K562 (cell line): Measurements from ENCODE around the gene NMS. TPM values are rescaled to one million over a fixed set of nuclear protein-coding genes. Genes with fewer than 3 reads are reported as not detected.

Experiments
- ATAC-seq: fragments of 200-7000 bp; cut with Tn5 transposase; 3 replicates; pipeline ENCODE4 v1.9.1; 2020; ENCODE audit warnings: moderate library complexity
- BruUV-seq: library from RNA; stranded (reverse); fragments of 400-500 nt; replicated peaks from 2 replicates; lab custom pipeline; 2021; lab: Mats Ljungman, UMichigan
- CTCF ChIA-PET: fragments of 300-600 bp; formaldehyde crosslinking; extraction: SDS; loops from one replicate; lab custom pipeline; 2021; ENCODE audit warnings: low intra/inter-chr PET ratio; lab: Yijun Ruan, JAX
- POLR2A ChIA-PET: fragments of 300-600, 350-650 bp; sonication (Branson Sonifier 250); formaldehyde crosslinking; extraction: SDS; loops from one replicate; lab custom pipeline; 2021; ENCODE audit warnings: antibody characterized with exemption, inconsistent platforms; lab: Yijun Ruan, JAX
- DNase-seq, 4 experiments: peaks; one replicate each; pipeline versions ENCODE4 v3.0.0 to v3.0.0-alpha.2; 2011 to 2018; ENCODE audit warnings: low spot score in 3 of 4, mixed read lengths in 3 of 4; ENCODE audit errors: extremely low read depth in 1 of 4
- FAIRE-seq: peaks from 2 replicates; lab custom pipeline; 2011; peaks lifted over from hg19 to GRCh38; lab: Jason Lieb, UNC
- H2AFZ ChIP-seq: 2 replicates; pipeline ENCODE4 v1.6.0; 2011; ENCODE audit warnings: low read depth, low read length, control low read depth, inconsistent platforms
- H3K27ac ChIP-seq: fragments of 200-600 bp; 3 replicates; pipeline ENCODE4 v1.8.0; 2011; ENCODE audit warnings: low read depth, mild to moderate bottlenecking, control low read depth, inconsistent platforms, low read length, moderate library complexity, mixed read lengths; ENCODE audit errors: extremely low read depth
- H3K27me3 ChIP-seq, 2 experiments: fragments of 300-600 bp in 1 of 2; 2 replicates in 1 of 2; 3 replicates in 1 of 2; pipeline versions ENCODE4 v1.6.0 to v1.8.0; 2011; ENCODE audit warnings: inconsistent platforms in 2 of 2, low read length in 2 of 2, mild to moderate bottlenecking in 1 of 2, mixed read lengths in 1 of 2, moderate library complexity in 1 of 2; ENCODE audit not compliant: control insufficient read depth in 2 of 2, insufficient read depth in 2 of 2
- H3K36me3 ChIP-seq: fragments of 300-600 bp; 3 replicates; pipeline ENCODE4 v1.8.0; 2011; ENCODE audit warnings: mild to moderate bottlenecking, low read length, inconsistent platforms; ENCODE audit not compliant: control insufficient read depth, insufficient read depth
- H3K4me1 ChIP-seq, 2 experiments: fragments of 200-600 bp in 1 of 2; replicated peaks in 1 of 2; 2 replicates in 1 of 2; 3 replicates in 1 of 2; pipeline versions ENCODE4 v1.5.1 to v1.8.0; 2011; ENCODE audit warnings: inconsistent platforms in 2 of 2, low read length in 2 of 2, mild to moderate bottlenecking in 1 of 2, mixed read lengths in 1 of 2, moderate library complexity in 1 of 2; ENCODE audit not compliant: control insufficient read depth in 2 of 2, insufficient read depth in 2 of 2
- H3K4me2 ChIP-seq: 2 replicates; pipeline ENCODE4 v1.6.1; 2011; ENCODE audit warnings: low read length, control low read depth, inconsistent platforms, mixed read lengths; ENCODE audit not compliant: insufficient read depth
- H3K4me3 ChIP-seq: fragments of 200-600 bp; sonication (generic), shearing (Covaris generic); 2 replicates; pipeline ENCODE4 v1.5.1; 2016; ENCODE audit warnings: control low read depth, inconsistent platforms
- H3K79me2 ChIP-seq: fragments of 200-600 bp; 3 replicates; pipeline ENCODE4 v1.8.0; 2011; ENCODE audit warnings: low read length, inconsistent platforms; ENCODE audit not compliant: control insufficient read depth, insufficient read depth
- H3K9ac ChIP-seq, 2 experiments: 2 replicates each; pipeline versions ENCODE4 v1.6.0 to v1.6.1; 2011; ENCODE audit warnings: low read depth in 2 of 2, low read length in 2 of 2, control low read depth in 1 of 2, inconsistent platforms in 1 of 2, mild to moderate bottlenecking in 1 of 2, mixed read lengths in 1 of 2; ENCODE audit not compliant: insufficient read depth in 1 of 2
- H3K9me1 ChIP-seq: one replicate; pipeline ENCODE4 v1.6.0; 2011; ENCODE audit warnings: inconsistent platforms, mild to moderate bottlenecking, low read length, moderate library complexity; ENCODE audit not compliant: control insufficient read depth, insufficient read depth
- H3K9me3 ChIP-seq: replicated peaks from 2 replicates; pipeline ENCODE4 v1.5.1; 2011; ENCODE audit warnings: low read depth, low read length, inconsistent platforms; ENCODE audit not compliant: control insufficient read depth, insufficient read depth
- H4K20me1 ChIP-seq: replicated peaks from 2 replicates; pipeline ENCODE4 v1.6.1; 2011; ENCODE audit warnings: low read length, inconsistent platforms, mixed read lengths; ENCODE audit not compliant: control insufficient read depth, insufficient read depth
- CXXC5 ChIP-seq: fragments of 250-450 bp; sonication (Bioruptor Pico); IDR thresholded peaks from 2 replicates; pipeline ENCODE4 v1.8.0; 2022; ENCODE audit warnings: inconsistent platforms, mild to moderate bottlenecking, moderate library complexity
- DACH1 ChIP-seq: fragments of 450-650 bp; IDR thresholded peaks from 2 replicates; pipeline ENCODE4 v1.6.1; 2018; ENCODE audit not compliant: partially characterized antibody
- EHMT2 ChIP-seq: fragments of 450-650 bp; IDR thresholded peaks from 2 replicates; pipeline ENCODE4 v1.6.1; 2018; ENCODE audit warnings: antibody characterized with exemption
- GABPB1 ChIP-seq: sonication (generic); formaldehyde crosslinking; IDR thresholded peaks from 2 replicates; pipeline ENCODE4 v1.8.0; 2022; ENCODE audit warnings: mild to moderate bottlenecking, missing genetic modification reagents
- HDAC2 ChIP-seq: fragments of 450-650 bp; IDR thresholded peaks from 2 replicates; pipeline ENCODE4 v1.6.1; 2016; ENCODE audit warnings: mild to moderate bottlenecking
- HIVEP1 ChIP-seq: fragments of 250-450 bp; sonication (Bioruptor Pico); IDR thresholded peaks from 2 replicates; pipeline ENCODE4 v1.4.0; 2020; ENCODE audit warnings: mild to moderate bottlenecking
- HLTF ChIP-seq: fragments of 450-650 bp; IDR thresholded peaks from 2 replicates; pipeline ENCODE4 v1.6.1; 2016
- MIER1 ChIP-seq: fragments of 450-650 bp; IDR thresholded peaks from 2 replicates; pipeline ENCODE4 v1.6.1; 2016; ENCODE audit warnings: antibody characterized with exemption, mild to moderate bottlenecking, low read depth
- MTA1 ChIP-seq: fragments of 450-650 bp; IDR thresholded peaks from 2 replicates; pipeline ENCODE4 v1.6.1; 2017; ENCODE audit warnings: borderline replicate concordance
- PHB2 ChIP-seq: fragments of 450-650 bp; IDR thresholded peaks from 2 replicates; pipeline ENCODE4 v1.6.1; 2017; ENCODE audit warnings: low read depth
- PRPF4 ChIP-seq: fragments of 200-400 bp; formaldehyde crosslinking; IDR thresholded peaks from one replicate; pipeline ENCODE4 v1.6.1; 2017; ENCODE audit warnings: low read length, low read depth, mild to moderate bottlenecking; ENCODE audit not compliant: insufficient read depth, poor library complexity, severe bottlenecking
- RBM14 ChIP-seq: fragments of 200-400 bp; formaldehyde crosslinking; IDR thresholded peaks from 2 replicates; pipeline ENCODE4 v1.6.1; 2018; ENCODE audit warnings: low read depth, mild to moderate bottlenecking, low read length, moderate library complexity, borderline replicate concordance; ENCODE audit not compliant: insufficient read depth
- SMAD3 ChIP-seq: fragments of 450-650 bp; formaldehyde crosslinking; conservative IDR thresholded peaks from 2 replicates; pipeline ENCODE4 v1.4.0; 2020; ENCODE audit warnings: mild to moderate bottlenecking
- ZNF3 ChIP-seq: fragments of 250-450 bp; sonication (Bioruptor Pico); IDR thresholded peaks from 2 replicates; pipeline ENCODE4 v1.5.0; 2021; ENCODE audit warnings: mild to moderate bottlenecking, moderate library complexity
- WGBS: fragments of 100-300 bp; shearing (Covaris generic); methylation state at CpG from one replicate; pipeline ENCODE4 v1.1.6; 2016; ENCODE audit warnings: low coverage, mixed read lengths; ENCODE audit not compliant: insufficient coverage; ENCODE audit errors: missing lambda C conversion rate; 5-methylcytosine and 5-hydroxymethylcytosine counted together
- in situ Hi-C: fragments of 300-500 bp; cut with MboI; formaldehyde crosslinking; loops from 4 replicates; pipeline ENCODE4 v1.15.0; 2018; ENCODE audit warnings: inconsistent platforms, mixed read lengths
- intact Hi-C: fragments of 100-400 bp; cut with micrococcal nuclease; formaldehyde crosslinking; loops from 2 replicates; pipeline ENCODE4 v1.14.2; 2022
- polyA plus RNA-seq, 8 experiments: library from polyadenylated mRNA; depleted of rRNA in 4 of 8; stranded (reverse) in 5 of 8; unstranded in 3 of 8; fragments of >200 nt; fragmentation: Nextera tagmentation in 2 of 8; fragmentation: Illumina TruSeq in 1 of 8; extraction: Ambion mirVana in 2 of 8; extraction: Trizol in 1 of 8; gene quantifications; 2 replicates each; pipeline versions ENCODE4 v1.2.1 to v1.2.3, GENCODE V29; 2011 to 2014; ENCODE audit warnings: inconsistent platforms in 1 of 8, missing spikeins in 1 of 8
- total RNA-seq, 7 experiments: library from RNA; depleted of rRNA in 6 of 7; stranded (reverse); fragments of >200 nt in 6 of 7; fragmentation: Illumina TruSeq in 2 of 7; extraction: Trizol in 2 of 7; gene quantifications; 2 replicates each; pipeline versions ENCODE4 v1.2.1 to v1.2.3, GENCODE V29; 2011 to 2021; ENCODE audit warnings: low replicate concordance in 1 of 7
- TF ChIP-seq, protein P1 (sequence below): fragments of 250-450 bp; sonication (Bioruptor Pico); IDR thresholded peaks from 2 replicates; pipeline ENCODE4 v1.8.0; 2021; ENCODE audit warnings: moderate library complexity, mild to moderate bottlenecking, inconsistent platforms
- TF ChIP-seq, protein P2 (sequence below): fragments of 250-450 bp; sonication (Bioruptor Pico); IDR thresholded peaks from 2 replicates; pipeline ENCODE4 v1.4.0; 2020; ENCODE audit warnings: borderline replicate concordance
- TF ChIP-seq, protein P3 (sequence below): fragments of 450-650 bp; formaldehyde crosslinking; IDR thresholded peaks from 2 replicates; pipeline ENCODE4 v1.4.0; 2020; ENCODE audit warnings: mild to moderate bottlenecking, moderate library complexity

The NMS gene
- total and polyA plus RNA-seq, 9 of the 15 experiments (the other 6 are each of a cell fraction or from before 2014, with no cell fraction given) = not detected

DNA sequence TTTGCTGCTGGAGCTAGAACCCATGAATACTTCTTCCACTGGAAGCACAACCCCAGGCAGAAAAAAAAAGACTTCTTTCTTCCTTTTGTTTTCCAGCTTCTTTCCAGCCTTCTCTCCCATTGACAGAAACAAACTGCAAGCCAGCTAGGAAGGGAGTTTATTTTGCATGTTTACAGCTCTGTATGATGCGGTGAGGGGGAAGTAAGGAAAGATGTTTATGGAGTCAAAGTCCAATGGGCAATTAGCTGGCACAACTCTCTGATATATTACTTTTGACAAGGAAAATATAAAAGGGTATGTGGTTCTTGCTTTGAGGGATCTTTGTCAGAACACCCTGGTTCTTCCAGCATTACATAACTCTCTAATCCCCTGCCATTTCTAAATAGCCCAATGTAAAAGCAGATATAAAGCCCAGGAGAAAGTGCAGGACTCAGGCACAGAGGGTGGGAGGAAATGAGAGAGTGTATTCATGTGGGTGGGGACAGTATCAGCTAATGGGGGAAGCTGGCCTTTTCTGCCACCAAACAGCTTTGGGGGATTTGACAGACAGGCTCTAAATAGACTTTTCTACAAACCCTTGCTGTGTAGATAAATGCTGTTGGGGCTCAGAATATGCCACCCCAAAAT is 9.3 kb upstream of the NMS start (continued):
- TF ChIP-seq, protein P1, sequence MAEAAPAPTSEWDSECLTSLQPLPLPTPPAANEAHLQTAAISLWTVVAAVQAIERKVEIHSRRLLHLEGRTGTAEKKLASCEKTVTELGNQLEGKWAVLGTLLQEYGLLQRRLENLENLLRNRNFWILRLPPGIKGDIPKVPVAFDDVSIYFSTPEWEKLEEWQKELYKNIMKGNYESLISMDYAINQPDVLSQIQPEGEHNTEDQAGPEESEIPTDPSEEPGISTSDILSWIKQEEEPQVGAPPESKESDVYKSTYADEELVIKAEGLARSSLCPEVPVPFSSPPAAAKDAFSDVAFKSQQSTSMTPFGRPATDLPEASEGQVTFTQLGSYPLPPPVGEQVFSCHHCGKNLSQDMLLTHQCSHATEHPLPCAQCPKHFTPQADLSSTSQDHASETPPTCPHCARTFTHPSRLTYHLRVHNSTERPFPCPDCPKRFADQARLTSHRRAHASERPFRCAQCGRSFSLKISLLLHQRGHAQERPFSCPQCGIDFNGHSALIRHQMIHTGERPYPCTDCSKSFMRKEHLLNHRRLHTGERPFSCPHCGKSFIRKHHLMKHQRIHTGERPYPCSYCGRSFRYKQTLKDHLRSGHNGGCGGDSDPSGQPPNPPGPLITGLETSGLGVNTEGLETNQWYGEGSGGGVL (CRISPR knock-in tag) = no peak
- TF ChIP-seq PRPF4 (no peak), PHB2 (no peak)

DNA sequence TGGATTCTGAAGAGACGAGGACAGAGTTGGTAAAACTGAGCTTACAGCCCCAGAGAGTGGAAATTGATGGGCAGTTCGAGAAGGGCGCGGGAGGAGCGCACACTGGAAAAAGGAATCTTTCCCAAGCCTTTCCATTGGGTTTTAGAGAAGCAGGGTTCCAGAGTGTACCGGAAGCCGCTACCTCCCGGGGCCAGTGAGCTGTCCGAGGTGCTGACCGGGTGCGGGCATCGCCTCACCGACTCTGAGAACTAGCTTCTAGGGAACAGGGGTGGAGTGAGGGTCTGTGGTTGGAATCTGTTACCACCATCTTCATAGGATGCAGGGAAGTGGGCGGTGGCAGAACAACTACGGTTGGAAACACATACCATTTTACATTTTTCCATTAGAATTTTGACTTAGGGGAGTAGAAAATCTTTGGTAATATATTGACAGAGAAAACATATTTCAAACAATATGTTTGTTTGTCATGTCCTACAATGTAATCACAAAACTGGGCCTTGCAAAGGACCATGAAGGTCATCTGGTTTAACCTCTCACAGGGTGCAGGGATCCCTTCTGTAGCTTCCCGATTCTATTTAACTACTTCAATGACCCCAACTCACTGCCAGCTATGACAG is 724 bp downstream of the NMS start:
- Histone ChIP-seq H3K9me3 (no peaks in the 10 kb centered on the region), H3K9ac (no peak overlapping the region), H3K27ac (no peak overlapping the region), H3K36me3 (no peaks in the 10 kb centered on the region), H3K4me3 (no peak overlapping the region), H3K79me2 (no peaks in the 10 kb centered on the region), H3K4me1 (no peaks in the 10 kb centered on the region), H4K20me1 (0 out of 2 replicates have a peak, but pooled peaks cover 2% of the 10 kb centered on the region), H3K27me3 (peaks cover 6 to 17% of the 10 kb centered on the region in 2 experiments; a peak in 4 of 5 replicates), H3K4me2 (no peak overlapping the region), H2AFZ (no peak overlapping the region), H3K9me1 (no peaks in the 10 kb centered on the region)
- 1% methylated on average over 16 of the region's 16 CpGs for WGBS
- intact Hi-C loops = no loop called here
- ChIA-PET POLR2A (interaction anchor here (0.5 kb wide), 1 partner anchor 71 kb away, joined by 3 read pairs; no protein-coding TSS in a partner anchor), CTCF (no interaction called here)
- in situ Hi-C loops = no loop called here
- BruUV-seq = no TSS peak
- peak; percentile 72 for ATAC-seq
- peak; percentile 44 to 57 (median 52) for DNase-seq
- peak; percentile 61 for FAIRE-seq
- TF ChIP-seq EHMT2 (peak; percentile 95), RBM14 (no peak), GABPB1 (CRISPR knock-in tag) (peak; percentile 35; the same call in 1 of the 2 replicates), HLTF (no peak), SMAD3 (CRISPR knock-in tag) (no peak), DACH1 (no peak), CXXC5 (CRISPR knock-in tag) (no peak), HIVEP1 (CRISPR knock-in tag) (no peak), HDAC2 (no peak), MIER1 (peak; percentile 94), ZNF3 (CRISPR knock-in tag) (no peak), MTA1 (no peak)
- TF ChIP-seq, protein P2, sequence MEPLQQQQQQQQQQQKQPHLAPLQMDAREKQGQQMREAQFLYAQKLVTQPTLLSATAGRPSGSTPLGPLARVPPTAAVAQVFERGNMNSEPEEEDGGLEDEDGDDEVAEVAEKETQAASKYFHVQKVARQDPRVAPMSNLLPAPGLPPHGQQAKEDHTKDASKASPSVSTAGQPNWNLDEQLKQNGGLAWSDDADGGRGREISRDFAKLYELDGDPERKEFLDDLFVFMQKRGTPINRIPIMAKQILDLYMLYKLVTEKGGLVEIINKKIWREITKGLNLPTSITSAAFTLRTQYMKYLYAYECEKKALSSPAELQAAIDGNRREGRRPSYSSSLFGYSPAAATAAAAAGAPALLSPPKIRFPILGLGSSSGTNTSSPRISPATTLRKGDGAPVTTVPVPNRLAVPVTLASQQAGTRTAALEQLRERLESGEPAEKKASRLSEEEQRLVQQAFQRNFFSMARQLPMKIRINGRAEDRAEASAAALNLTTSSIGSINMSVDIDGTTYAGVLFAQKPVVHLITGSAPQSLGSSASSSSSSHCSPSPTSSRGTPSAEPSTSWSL = no peak
- TF ChIP-seq, protein P3, sequence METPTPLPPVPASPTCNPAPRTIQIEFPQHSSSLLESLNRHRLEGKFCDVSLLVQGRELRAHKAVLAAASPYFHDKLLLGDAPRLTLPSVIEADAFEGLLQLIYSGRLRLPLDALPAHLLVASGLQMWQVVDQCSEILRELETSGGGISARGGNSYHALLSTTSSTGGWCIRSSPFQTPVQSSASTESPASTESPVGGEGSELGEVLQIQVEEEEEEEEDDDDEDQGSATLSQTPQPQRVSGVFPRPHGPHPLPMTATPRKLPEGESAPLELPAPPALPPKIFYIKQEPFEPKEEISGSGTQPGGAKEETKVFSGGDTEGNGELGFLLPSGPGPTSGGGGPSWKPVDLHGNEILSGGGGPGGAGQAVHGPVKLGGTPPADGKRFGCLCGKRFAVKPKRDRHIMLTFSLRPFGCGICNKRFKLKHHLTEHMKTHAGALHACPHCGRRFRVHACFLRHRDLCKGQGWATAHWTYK (CRISPR knock-in tag) = no peak
